ENCODE data around the gene HSD3B7.

- TF ChIP-seq CTCF (IDR thresholded peaks at IDR 0.05) (no peak), POLR2A (IDR thresholded peaks at IDR 0.05) (no peak)
Observed at GRCh38 chr16:30977502-30977901, 7.5 kb upstream of the HSD3B7 start.

All from Peyer's patch (tissue), 4 donors.